ENCODE measurements around the gene GARIN5A. TPM values are rescaled to one million over a fixed set of nuclear protein-coding genes. Genes with fewer than 3 reads are reported as not detected.

The GARIN5A gene
- total and polyA plus RNA-seq, 2 of the 8 experiments (the other 6 are each of a cell fraction or from before 2014, with no cell fraction given) = 9.1 to 18.5 TPM

DNA sequence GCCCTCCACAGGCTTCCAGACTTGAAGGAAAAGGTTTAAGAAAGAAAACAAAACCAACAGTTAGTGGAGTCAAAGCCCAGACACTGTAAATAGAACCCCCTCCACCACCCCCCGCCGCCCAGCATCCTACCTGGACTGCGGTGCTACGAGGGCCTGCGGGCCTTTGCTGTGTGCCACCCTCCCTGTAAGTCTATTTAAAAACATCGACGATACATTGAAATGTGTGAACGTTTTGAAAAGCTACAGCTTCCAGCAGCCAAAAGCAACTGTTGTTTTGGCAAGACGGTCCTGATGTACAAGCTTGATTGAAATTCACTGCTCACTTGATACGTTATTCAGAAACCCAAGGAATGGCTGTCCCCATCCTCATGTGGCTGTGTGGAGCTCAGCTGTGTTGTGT, 6.3 kb upstream of the GARIN5A start:
- FAIRE-seq (no peak), DNase-seq (ENCODE audit: low read depth in 1 of 2, low spot score in 2 of 2) (no peak)
- Histone ChIP-seq H3K27ac (ENCODE audit: low read depth, low read length) (no peak overlapping the region), H3K23ac (ENCODE audit: insufficient read length) (no peak overlapping the region), H3K36me3 (ENCODE audit: control insufficient read depth in 2 of 4, insufficient read depth in 4 of 4, low read length in 3 of 4) (peaks cover 2 to 52% (median 12%) of the 10 kb centered on the region in 4 experiments; a peak in 6 of 8 replicates), H2BK12ac (ENCODE audit: low read depth, low read length) (no peak overlapping the region), H4K20me1 (replicated peaks in 1 of 2; ENCODE audit: control insufficient read depth in 1 of 2, insufficient read depth in 2 of 2, low read length in 2 of 2) (peaks cover 4 to 5% of the 10 kb centered on the region in 2 experiments), H3K56ac (replicated peaks; ENCODE audit: insufficient read length, low read depth, low read length) (no peak overlapping the region), H2BK20ac (ENCODE audit: low read length) (no peak overlapping the region), H2BK120ac (replicated peaks; ENCODE audit: low read depth, low read length) (no peak overlapping the region), H3K4me2 (ENCODE audit: insufficient read depth in 1 of 2, low read depth in 2 of 2, low read length in 2 of 2) (no peak overlapping the region), H3K27me3 (replicated peaks in 1 of 4; ENCODE audit: control insufficient read depth in 3 of 4, extremely low read depth in 1 of 4, insufficient read depth in 3 of 4, low read length in 3 of 4) (peaks cover 0 to 17% (median 9%) of the 10 kb centered on the region in 4 experiments; a peak in 5 of 7 replicates), H3K9ac (replicated peaks in 1 of 4; ENCODE audit: extremely low read depth in 1 of 4, low read depth in 3 of 4, low read length in 3 of 4) (no peak overlapping the region), H4K5ac (ENCODE audit: insufficient read length, low read depth, low read length) (no peak overlapping the region), H2AFZ (ENCODE audit: low read length) (no peak overlapping the region), H4K91ac (replicated peaks; ENCODE audit: insufficient read length, low read length) (no peak overlapping the region), H3K23me2 (ENCODE audit: low read depth, low read length) (no peaks in the 10 kb centered on the region), H3K9me3 (ENCODE audit: insufficient read depth in 2 of 2, low read depth in 1 of 2, low read length in 1 of 2) (peaks cover 23 to 29% of the 10 kb centered on the region in 2 experiments), H2AK5ac (ENCODE audit: low read depth, low read length) (no peak overlapping the region), H3K79me2 (ENCODE audit: control insufficient read depth in 1 of 2, insufficient read depth in 2 of 2, low read length in 2 of 2) (peaks cover 4 to 7% of the 10 kb centered on the region in 2 experiments; a peak in 3 of 4 replicates), H4K8ac (ENCODE audit: extremely low read depth, insufficient read depth, low read length) (no peak overlapping the region), H3K4ac (replicated peaks; ENCODE audit: insufficient read length, low read depth, low read length) (no peak overlapping the region), H3K14ac (ENCODE audit: insufficient read length) (no peak overlapping the region), H3K4me3 (ENCODE audit: extremely low read depth in 1 of 4, insufficient read depth in 2 of 4, low read depth in 3 of 4, low read length in 4 of 4) (no peak overlapping the region), H3K18ac (ENCODE audit: extremely low read depth, low read length) (no peak overlapping the region), H2BK5ac (ENCODE audit: low read depth, low read length) (no peak overlapping the region), H2BK15ac (ENCODE audit: low read length) (no peak overlapping the region), H3K79me1 (ENCODE audit: low read depth, low read length) (peaks cover 5% of the 10 kb centered on the region), H3K4me1 (replicated peaks in 1 of 4; ENCODE audit: control insufficient read depth in 3 of 4, insufficient read depth in 4 of 4, low read length in 3 of 4) (no peaks in the 10 kb centered on the region)
- CTCF ChIA-PET (ENCODE audit: partially characterized antibody) = interaction anchor here (0.6 to 4.6 kb wide), 6 partner anchors 14 to 126 kb away, joined by 3 to 26 read pairs (median 4); no protein-coding TSS in a partner anchor
- WGBS, 2 experiments (ENCODE audit: extremely low coverage in 1 of 2, insufficient coverage in 1 of 2, insufficient read length in 1 of 2, insufficient replicate concordance in 2 of 2, low coverage in 1 of 2, low lambda C conversion rate in 2 of 2, missing lambda C conversion rate in 1 of 2) = 92% methylated on average over 10 of the region's 10 CpGs; no CpG with 5 or more reads in 1 of the 2 experiments
- POLR2A ChIA-PET (ENCODE audit: partially characterized antibody) = interaction anchor here (0.8 to 1.5 kb wide), 2 partner anchors 74 to 114 kb away, joined by 3 to 6 read pairs; no protein-coding TSS in a partner anchor
